CD8-positive, alpha-beta memory T cell (primary cell): ENCODE measurements around the gene CDHR2. TPM values are rescaled to one million over a fixed set of nuclear protein-coding genes. Genes with fewer than 3 reads are reported as not detected.
"Not testable (repeated sequence)": the region's sequence is repeated elsewhere in the genome, so short reads cannot be mapped to it uniquely, and the experiment has no call there.

ENCODE experiments used
- CTCF ChIA-PET: fragments of 350-600 bp; sonication (Branson Sonifier 250); formaldehyde crosslinking; loops from one replicate; lab custom pipeline; 2021; ENCODE audit warnings: antibody characterized with exemption; lab: Charles Lee
- POLR2A ChIA-PET: fragments of 350-600 bp; sonication (Branson Sonifier 250); formaldehyde crosslinking; loops from one replicate; lab custom pipeline; 2021; ENCODE audit warnings: antibody characterized with exemption; lab: Charles Lee
- DNase-seq, 5 donors: peaks; one replicate each; pipeline versions ENCODE4 v3.0.0 to v3.0.0-alpha.2; 2020 to 2022; ENCODE audit warnings: mixed read lengths in 1 of 5
- H3K27ac ChIP-seq: one replicate; pipeline ENCODE4 v1.7.0; 2013; ENCODE audit warnings: low read depth, mild to moderate bottlenecking, low read length, moderate library complexity
- H3K27me3 ChIP-seq: 2 replicates; pipeline ENCODE4 v1.7.0; 2013; ENCODE audit warnings: low read length, mild to moderate bottlenecking; ENCODE audit not compliant: insufficient read depth, poor library complexity, severe bottlenecking
- H3K36me3 ChIP-seq: 2 replicates; pipeline ENCODE4 v1.7.0; 2013; ENCODE audit warnings: mild to moderate bottlenecking, low read length, moderate library complexity; ENCODE audit not compliant: insufficient read depth
- H3K4me1 ChIP-seq: 2 replicates; pipeline ENCODE4 v1.7.0; 2013; ENCODE audit warnings: mild to moderate bottlenecking, low read length, moderate library complexity; ENCODE audit not compliant: insufficient read depth
- H3K4me3 ChIP-seq: 2 replicates; pipeline ENCODE4 v1.7.0; 2013; ENCODE audit warnings: mild to moderate bottlenecking, low read length
- H3K9me3 ChIP-seq: 2 replicates; pipeline ENCODE4 v1.7.0; 2013; ENCODE audit warnings: mild to moderate bottlenecking, low read length
- H3K27ac Mint-ChIP-seq, 8 donors: one replicate each; pipeline ENCODE4 v1.8.0; 2020 to 2021; ENCODE audit warnings: mixed read lengths in 8 of 8, mild to moderate bottlenecking in 6 of 8, inconsistent platforms in 3 of 8, moderate library complexity in 3 of 8
- H3K27me3 Mint-ChIP-seq, 2 donors: one replicate each; pipeline ENCODE4 v1.8.0; 2020 to 2021; ENCODE audit warnings: mixed read lengths in 2 of 2, mild to moderate bottlenecking in 1 of 2, moderate library complexity in 1 of 2
- H3K36me3 Mint-ChIP-seq, 3 donors: one replicate each; pipeline ENCODE4 v1.8.0; 2020 to 2021; ENCODE audit warnings: mixed read lengths in 3 of 3, inconsistent platforms in 1 of 3, mild to moderate bottlenecking in 1 of 3
- H3K4me1 Mint-ChIP-seq, 3 donors: one replicate each; pipeline ENCODE4 v1.8.0; 2020 to 2021; ENCODE audit warnings: mixed read lengths in 3 of 3, inconsistent platforms in 1 of 3, mild to moderate bottlenecking in 1 of 3
- H3K4me3 Mint-ChIP-seq, 7 donors: one replicate each; pipeline ENCODE4 v1.8.0; 2020 to 2021; ENCODE audit warnings: mixed read lengths in 7 of 7, mild to moderate bottlenecking in 6 of 7, moderate library complexity in 4 of 7, inconsistent platforms in 2 of 7
- H3K9me3 Mint-ChIP-seq, 5 donors: one replicate each; pipeline ENCODE4 v1.8.0; 2020 to 2022; ENCODE audit warnings: mixed read lengths in 5 of 5, mild to moderate bottlenecking in 3 of 5, moderate library complexity in 2 of 5, inconsistent platforms in 1 of 5
- polyA plus RNA-seq: library from polyadenylated mRNA; unstranded; fragments of 300-500 nt; fragmentation: Illumina TruSeq; gene quantifications from one replicate; pipeline ENCODE4 v1.2.3, GENCODE V29; 2021
- total RNA-seq, 2 experiments: library from RNA; stranded (reverse); gene quantifications; one replicate each; pipeline ENCODE4 v1.2.3, GENCODE V29; 2021

Gene CDHR2
- total and polyA plus RNA-seq, 3 experiments from 2014 or later: 0.49 to 1.1 TPM; not detected in 1

DNA sequence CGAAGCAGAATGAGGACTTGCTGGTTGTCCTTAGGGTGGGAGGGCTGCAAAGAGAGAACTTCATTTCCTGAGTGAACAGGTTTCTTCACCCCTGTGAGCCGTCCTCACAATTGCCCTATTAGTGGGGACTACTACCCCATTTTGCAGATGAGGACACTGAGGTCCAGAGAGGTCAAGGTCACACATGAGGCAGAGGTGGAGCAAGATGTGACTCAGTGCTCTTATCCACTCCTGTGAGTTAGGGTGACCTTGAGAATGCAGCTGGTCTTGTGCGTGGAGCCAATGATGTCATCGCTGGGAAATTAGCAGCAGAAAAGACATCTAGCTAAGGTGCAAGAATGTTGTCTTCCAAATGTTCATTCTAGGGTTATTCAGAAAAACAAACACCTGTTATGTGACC is 33.9 kb downstream of the CDHR2 start:
- Histone ChIP-seq H3K9me3 (peaks cover 9% of the 10 kb centered on the region), H3K4me1 (no peaks in the 10 kb centered on the region), H3K27me3 (no peaks in the 10 kb centered on the region), H3K36me3 (no peaks in the 10 kb centered on the region), H3K27ac (no peak overlapping the region), H3K4me3 (no peak overlapping the region)
- no peak for DNase-seq
- ChIA-PET CTCF (interaction anchor here (1.9 to 2.3 kb wide), 2 partner anchors 10 to 166 kb away, joined by 4 to 7 read pairs; partner anchors contain the start of gene CLTB), POLR2A (no interaction called here)
- Mint-ChIP-seq H3K27me3 (no peaks in the 10 kb centered on the region), H3K4me3 (no peak overlapping the region), H3K4me1 (peaks cover 0 to 3% (median 1%) of the 10 kb centered on the region in 3 donors), H3K36me3 (peaks cover 0 to 6% (median 0%) of the 10 kb centered on the region in 3 donors), H3K9me3 (peaks cover 0 to 18% (median 6%) of the 10 kb centered on the region in 5 donors), H3K27ac (no peak overlapping the region)

DNA sequence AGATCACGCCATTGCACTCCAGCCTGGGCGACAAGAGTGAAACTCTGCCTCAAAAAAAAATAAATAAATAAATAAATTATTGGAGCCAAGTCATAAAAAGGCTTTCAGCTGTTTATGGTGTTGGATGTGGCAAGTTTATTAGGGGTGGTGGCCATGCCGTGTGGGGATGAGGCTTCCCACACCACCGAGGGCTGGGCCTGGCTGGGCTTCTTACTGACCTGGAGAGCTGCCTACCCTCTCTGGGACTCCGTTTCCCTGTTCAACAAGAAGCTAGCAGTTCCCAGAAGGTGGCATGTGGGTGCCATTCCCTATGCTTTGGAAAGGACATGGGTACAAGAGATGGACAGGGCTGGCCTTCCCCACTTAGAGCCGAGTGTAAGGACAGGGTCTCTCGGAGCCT is 38.3 kb downstream of the CDHR2 start:
- Histone ChIP-seq H3K27ac (no peak overlapping the region), H3K9me3 (peaks cover 9% of the 10 kb centered on the region), H3K4me3 (no peak overlapping the region), H3K27me3 (no peaks in the 10 kb centered on the region), H3K4me1 (no peaks in the 10 kb centered on the region), H3K36me3 (no peaks in the 10 kb centered on the region)
- Mint-ChIP-seq H3K36me3 (peaks cover 0 to 6% (median 0%) of the 10 kb centered on the region in 3 donors), H3K9me3 (peaks cover 0 to 18% (median 6%) of the 10 kb centered on the region in 5 donors), H3K4me3 (no peak overlapping the region), H3K4me1 (no peaks in the 10 kb centered on the region), H3K27ac (no peak overlapping the region), H3K27me3 (no peaks in the 10 kb centered on the region)
- ChIA-PET POLR2A (no interaction called here), CTCF (interaction anchor here (0.7 kb wide), 1 partner anchor 9 kb away, joined by 3 read pairs; no protein-coding TSS in a partner anchor)
- no peak for DNase-seq

DNA sequence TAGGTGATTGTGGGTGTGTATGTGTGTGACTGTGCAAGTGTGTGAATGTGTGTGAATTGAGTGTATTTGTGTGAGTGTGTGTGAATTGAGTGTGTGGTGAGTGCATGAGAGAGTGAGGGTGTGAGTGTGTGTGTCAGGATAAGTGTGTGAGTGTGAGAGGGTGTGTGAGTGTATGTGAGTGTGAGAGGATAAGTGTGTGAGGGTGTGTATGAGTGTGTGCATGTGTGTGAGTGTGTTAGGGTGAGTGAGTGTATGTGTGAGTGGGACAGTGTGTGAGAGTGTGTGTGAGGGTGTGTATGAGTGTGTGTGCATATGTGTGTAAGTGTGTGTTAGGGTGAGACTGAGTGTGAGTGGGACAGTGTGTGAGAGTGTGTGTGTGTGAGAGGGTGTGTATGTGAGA is 39.2 kb downstream of the CDHR2 start:
- no peaks in the 10 kb centered on the region for H3K27me3 ChIP-seq
- ChIA-PET CTCF (no interaction called here), POLR2A (no interaction called here)
- no peaks in the 10 kb centered on the region for H3K4me1 ChIP-seq
- no peak overlapping the region for H3K4me3 Mint-ChIP-seq
- H3K9me3 ChIP-seq: peaks cover 9% of the 10 kb centered on the region
- no peak for DNase-seq
- peaks cover 0 to 18% (median 6%) of the 10 kb centered on the region in 5 donors for H3K9me3 Mint-ChIP-seq
- no peak overlapping the region for H3K4me3 ChIP-seq
- H3K36me3 Mint-ChIP-seq: peaks cover 0 to 6% (median 0%) of the 10 kb centered on the region in 3 donors
- no peaks in the 10 kb centered on the region for H3K4me1 Mint-ChIP-seq
- H3K36me3 ChIP-seq: no peaks in the 10 kb centered on the region
- H3K27ac ChIP-seq: no peak overlapping the region
- H3K27ac Mint-ChIP-seq: no peak overlapping the region
- no peaks in the 10 kb centered on the region for H3K27me3 Mint-ChIP-seq

DNA sequence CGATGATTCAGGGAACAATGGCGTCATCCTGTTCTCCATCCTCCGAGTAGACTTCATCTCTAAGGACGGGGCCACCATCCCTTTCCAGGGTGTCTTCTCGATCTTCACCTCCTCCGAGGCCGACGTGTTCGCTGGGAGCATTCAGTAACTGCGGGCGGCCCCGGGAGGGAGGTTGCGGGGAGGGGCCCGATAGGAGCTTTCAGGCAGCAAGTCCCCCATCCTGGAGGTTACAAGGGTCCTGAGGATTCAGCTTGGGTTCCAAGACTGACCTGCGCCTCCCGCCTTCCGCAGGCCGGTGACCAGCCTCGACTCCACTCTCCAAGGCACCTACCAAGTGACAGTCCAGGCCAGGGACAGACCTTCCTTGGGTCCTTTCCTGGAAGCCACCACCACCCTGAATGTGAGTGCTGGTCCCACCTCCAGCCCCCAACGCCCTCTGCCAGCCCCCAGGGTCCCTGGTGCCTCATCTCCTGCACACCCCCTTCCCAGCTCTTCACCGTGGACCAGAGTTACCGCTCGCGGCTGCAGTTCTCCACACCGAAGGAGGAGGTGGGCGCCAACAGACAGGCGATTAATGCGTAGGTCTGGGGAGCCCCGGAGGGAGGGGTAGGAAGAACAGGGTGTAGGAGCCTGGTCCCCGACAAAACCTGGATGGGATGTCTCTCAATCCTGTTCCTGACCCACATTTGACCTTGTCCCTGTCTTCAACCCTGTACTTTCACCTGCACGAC is 40.1 kb downstream of the CDHR2 start:
- no peak for DNase-seq
- H3K4me1 ChIP-seq: no peaks in the 10 kb centered on the region
- H3K27ac ChIP-seq: no peak overlapping the region
- Mint-ChIP-seq H3K4me1 (no peaks in the 10 kb centered on the region), H3K9me3 (peaks cover 0 to 9% (median 4%) of the 10 kb centered on the region in 5 donors), H3K27me3 (peaks cover 0 to 4% of the 10 kb centered on the region in 2 donors), H3K4me3 (no peak overlapping the region), H3K27ac (no peak overlapping the region), H3K36me3 (peaks cover 0 to 6% (median 0%) of the 10 kb centered on the region in 3 donors)
- no peak overlapping the region for H3K4me3 ChIP-seq
- peaks cover 9% of the 10 kb centered on the region for H3K9me3 ChIP-seq
- POLR2A ChIA-PET: no interaction called here
- CTCF ChIA-PET: no interaction called here
- no peaks in the 10 kb centered on the region for H3K27me3 ChIP-seq
- no peaks in the 10 kb centered on the region for H3K36me3 ChIP-seq

DNA sequence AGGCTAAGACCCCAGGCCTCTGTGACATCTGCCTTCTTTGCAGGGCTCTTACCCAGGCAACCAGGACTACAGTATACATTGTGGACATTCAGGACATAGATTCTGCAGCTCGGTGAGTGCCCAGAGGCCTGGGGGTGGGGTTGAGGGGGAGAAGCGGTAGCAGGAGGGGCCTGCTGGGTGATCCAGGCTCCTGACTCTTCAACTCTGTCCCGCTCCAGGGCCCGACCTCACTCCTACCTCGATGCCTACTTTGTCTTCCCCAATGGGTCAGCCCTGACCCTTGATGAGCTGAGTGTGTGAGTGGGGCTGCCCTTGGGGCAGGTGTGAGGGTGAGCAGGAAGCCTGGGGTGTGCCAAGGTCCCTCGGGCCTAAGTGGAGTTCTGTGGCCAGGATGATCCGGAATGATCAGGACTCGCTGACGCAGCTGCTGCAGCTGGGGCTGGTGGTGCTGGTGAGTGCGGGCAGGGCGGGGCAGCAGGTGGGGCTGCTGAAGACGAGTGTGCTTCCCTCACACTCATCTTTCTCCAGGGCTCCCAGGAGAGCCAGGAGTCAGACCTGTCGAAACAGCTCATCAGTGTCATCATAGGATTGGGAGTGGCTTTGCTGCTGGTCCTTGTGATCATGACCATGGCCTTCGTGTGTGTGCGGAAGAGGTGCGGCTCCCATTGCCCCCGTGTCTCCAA is 41.0 kb downstream of the CDHR2 start:
- DNase-seq: no peak
- no peaks in the 10 kb centered on the region for H3K36me3 ChIP-seq
- no peak overlapping the region for H3K27ac ChIP-seq
- Mint-ChIP-seq H3K27ac (peak overlapping the region in 1 of 8 donors; percentile 82), H3K4me1 (no peaks in the 10 kb centered on the region), H3K27me3 (peaks cover 2 to 4% of the 10 kb centered on the region in 2 donors), H3K36me3 (peaks cover 0 to 4% (median 0%) of the 10 kb centered on the region in 3 donors), H3K9me3 (peaks cover 0 to 6% (median 4%) of the 10 kb centered on the region in 5 donors), H3K4me3 (no peak overlapping the region)
- ChIA-PET POLR2A (no interaction called here), CTCF (interaction anchor here (1.0 kb wide), 2 partner anchors 11 to 70 kb away, joined by 3 read pairs; no protein-coding TSS in a partner anchor)
- H3K4me1 ChIP-seq: no peaks in the 10 kb centered on the region
- no peaks in the 10 kb centered on the region for H3K27me3 ChIP-seq
- H3K9me3 ChIP-seq: peaks cover 4% of the 10 kb centered on the region
- H3K4me3 ChIP-seq: no peak overlapping the region

DNA sequence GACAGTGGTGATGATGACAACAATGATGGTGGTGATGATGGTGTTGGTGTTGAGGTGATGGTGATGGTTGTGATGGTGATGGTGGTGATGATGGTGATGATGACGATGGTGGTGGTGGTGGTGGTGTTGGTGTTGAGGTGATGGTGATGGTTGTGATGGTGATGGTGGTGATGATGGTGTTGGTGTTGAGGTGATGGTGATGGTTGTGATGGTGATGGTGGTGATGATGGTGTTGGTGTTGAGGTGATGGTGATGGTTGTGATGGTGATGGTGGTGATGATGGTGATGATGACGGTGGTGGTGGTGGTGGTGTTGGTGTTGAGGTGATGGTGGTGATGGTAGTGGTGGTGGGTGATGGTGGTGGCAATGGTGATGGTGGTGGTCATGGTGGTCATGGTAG is 42.5 kb downstream of the CDHR2 start:
- H3K4me3 Mint-ChIP-seq, H3K36me3 ChIP-seq, CTCF ChIA-PET, H3K4me1 ChIP-seq, H3K36me3 Mint-ChIP-seq, H3K4me3 ChIP-seq, H3K9me3 ChIP-seq, H3K27me3 ChIP-seq, H3K27ac ChIP-seq, H3K27ac Mint-ChIP-seq, H3K9me3 Mint-ChIP-seq, DNase-seq, POLR2A ChIA-PET, H3K4me1 Mint-ChIP-seq, H3K27me3 Mint-ChIP-seq: not testable (repeated sequence)

DNA sequence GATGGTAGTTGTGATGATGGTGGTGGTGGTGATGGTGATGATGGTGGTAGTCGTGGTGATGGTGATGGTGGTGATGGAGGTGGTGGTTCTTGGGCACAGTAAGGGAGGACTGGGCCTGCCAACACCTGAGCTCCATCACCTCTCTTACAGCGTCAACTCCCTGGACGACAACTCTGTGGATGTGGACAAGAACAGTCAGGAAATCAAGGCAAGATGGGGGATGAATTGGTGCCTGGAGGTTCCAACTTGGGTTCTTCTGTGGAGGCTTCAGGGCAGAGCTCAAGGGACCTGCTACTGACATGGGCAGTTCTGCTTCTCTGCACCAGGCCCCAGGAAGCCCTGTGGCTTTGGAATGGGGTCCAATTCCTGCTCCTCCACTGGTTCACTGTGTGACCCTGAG is 43.4 kb downstream of the CDHR2 start:
- Mint-ChIP-seq H3K27ac (no peak overlapping the region), H3K9me3 (no peaks in the 10 kb centered on the region), H3K27me3 (peaks cover 2 to 4% of the 10 kb centered on the region in 2 donors), H3K4me3 (no peak overlapping the region), H3K4me1 (peaks cover 3 to 9% (median 6%) of the 10 kb centered on the region in 3 donors), H3K36me3 (no peaks in the 10 kb centered on the region)
- no peaks in the 10 kb centered on the region for H3K36me3 ChIP-seq
- H3K4me3 ChIP-seq: no peak overlapping the region
- H3K9me3 ChIP-seq: no peaks in the 10 kb centered on the region
- H3K27me3 ChIP-seq: no peaks in the 10 kb centered on the region
- H3K27ac ChIP-seq: no peak overlapping the region
- H3K4me1 ChIP-seq: peaks cover 6% of the 10 kb centered on the region
- DNase-seq: no peak
- CTCF ChIA-PET: no interaction called here
- POLR2A ChIA-PET: no interaction called here

DNA sequence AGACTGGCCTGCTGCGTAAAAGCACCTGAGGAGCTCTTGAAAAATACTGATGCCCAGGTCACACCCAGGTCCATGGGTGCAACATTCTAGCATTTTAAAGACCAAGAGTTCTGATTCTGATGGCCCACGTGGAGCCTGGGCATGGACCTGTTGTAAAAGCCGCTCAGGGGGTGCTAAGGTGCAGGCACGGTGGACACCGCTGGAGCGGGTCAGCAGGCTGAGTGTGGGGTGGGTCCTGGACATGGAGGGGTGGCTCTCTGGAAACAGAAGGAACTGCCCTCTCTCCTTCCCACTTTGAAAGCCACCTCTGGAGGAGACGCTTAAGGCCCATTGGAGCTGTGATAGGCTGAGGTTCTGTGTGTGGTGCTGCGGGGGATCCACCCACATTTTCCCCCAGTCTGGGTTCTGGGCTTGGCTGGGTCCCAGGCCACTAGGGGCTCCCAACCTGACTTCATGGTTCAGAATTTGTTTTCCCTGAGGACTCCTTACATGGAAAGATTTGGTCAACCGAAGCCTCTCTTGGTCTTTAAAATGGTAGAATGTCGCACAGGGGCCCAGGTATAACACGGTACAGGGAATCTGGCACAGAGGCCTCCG is 44.2 kb downstream of the CDHR2 start:
- DNase-seq: no peak
- ChIA-PET CTCF (no interaction called here), POLR2A (no interaction called here)
- Mint-ChIP-seq H3K27me3 (peaks cover 2 to 4% of the 10 kb centered on the region in 2 donors), H3K27ac (no peak overlapping the region), H3K4me3 (no peak overlapping the region), H3K9me3 (no peaks in the 10 kb centered on the region), H3K36me3 (no peaks in the 10 kb centered on the region), H3K4me1 (peaks cover 3 to 9% (median 6%) of the 10 kb centered on the region in 3 donors)
- Histone ChIP-seq H3K4me1 (peaks cover 6% of the 10 kb centered on the region), H3K27ac (no peak overlapping the region), H3K27me3 (no peaks in the 10 kb centered on the region), H3K9me3 (no peaks in the 10 kb centered on the region), H3K4me3 (no peak overlapping the region), H3K36me3 (no peaks in the 10 kb centered on the region)
